NB4 (cell line): ENCODE results near the gene KIF11.
"Not testable (repeated sequence)": the region's sequence is repeated elsewhere in the genome, so short reads cannot be mapped to it uniquely, and the experiment has no call there.

ENCODE experiments used
- MYC ChIP-seq: IDR thresholded peaks from 2 replicates; pipeline ENCODE4 v1.6.1; 2011; ENCODE audit warnings: low read depth, low read length
- POLR2A ChIP-seq: IDR thresholded peaks from 2 replicates; pipeline ENCODE4 v1.6.1; 2011; ENCODE audit warnings: mild to moderate bottlenecking; ENCODE audit not compliant: insufficient read length; ENCODE audit errors: extremely low read depth
- TF ChIP-seq, protein P1 (sequence below): IDR thresholded peaks from one replicate; pipeline ENCODE4 v1.5.1; 2012; ENCODE audit warnings: low read depth, low read length
- TF ChIP-seq, protein P2 (sequence below): IDR thresholded peaks from 2 replicates; pipeline ENCODE4 v1.6.1; 2011; ENCODE audit warnings: low read depth, low read length

DNA sequence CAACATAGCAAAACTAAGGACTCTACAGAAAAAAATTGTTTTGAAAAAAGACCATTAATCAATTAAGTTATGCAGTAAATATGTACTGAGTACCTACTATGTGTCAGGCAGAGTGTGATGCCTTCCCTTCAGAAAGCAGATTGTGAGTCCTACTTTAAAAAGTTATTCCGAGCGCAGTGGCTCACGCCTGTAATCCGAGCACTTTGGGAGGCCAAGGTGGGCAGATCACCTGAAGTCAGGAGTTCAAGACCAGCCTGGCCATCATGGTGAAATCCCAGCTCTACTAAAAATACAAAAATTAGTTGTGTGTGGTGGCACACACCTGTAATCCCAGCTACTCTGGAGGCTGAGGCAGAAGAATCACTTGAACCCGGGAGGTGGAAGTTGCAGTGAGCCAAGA, 23.3 kb upstream of the KIF11 start:
- not testable (repeated sequence) for TF ChIP-seq POLR2A, MYC
- TF ChIP-seq, protein P1, sequence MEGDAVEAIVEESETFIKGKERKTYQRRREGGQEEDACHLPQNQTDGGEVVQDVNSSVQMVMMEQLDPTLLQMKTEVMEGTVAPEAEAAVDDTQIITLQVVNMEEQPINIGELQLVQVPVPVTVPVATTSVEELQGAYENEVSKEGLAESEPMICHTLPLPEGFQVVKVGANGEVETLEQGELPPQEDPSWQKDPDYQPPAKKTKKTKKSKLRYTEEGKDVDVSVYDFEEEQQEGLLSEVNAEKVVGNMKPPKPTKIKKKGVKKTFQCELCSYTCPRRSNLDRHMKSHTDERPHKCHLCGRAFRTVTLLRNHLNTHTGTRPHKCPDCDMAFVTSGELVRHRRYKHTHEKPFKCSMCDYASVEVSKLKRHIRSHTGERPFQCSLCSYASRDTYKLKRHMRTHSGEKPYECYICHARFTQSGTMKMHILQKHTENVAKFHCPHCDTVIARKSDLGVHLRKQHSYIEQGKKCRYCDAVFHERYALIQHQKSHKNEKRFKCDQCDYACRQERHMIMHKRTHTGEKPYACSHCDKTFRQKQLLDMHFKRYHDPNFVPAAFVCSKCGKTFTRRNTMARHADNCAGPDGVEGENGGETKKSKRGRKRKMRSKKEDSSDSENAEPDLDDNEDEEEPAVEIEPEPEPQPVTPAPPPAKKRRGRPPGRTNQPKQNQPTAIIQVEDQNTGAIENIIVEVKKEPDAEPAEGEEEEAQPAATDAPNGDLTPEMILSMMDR, result not testable (repeated sequence)
- TF ChIP-seq, protein P2, sequence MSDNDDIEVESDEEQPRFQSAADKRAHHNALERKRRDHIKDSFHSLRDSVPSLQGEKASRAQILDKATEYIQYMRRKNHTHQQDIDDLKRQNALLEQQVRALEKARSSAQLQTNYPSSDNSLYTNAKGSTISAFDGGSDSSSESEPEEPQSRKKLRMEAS, result not testable (repeated sequence)
